Osteoblast (primary cell): ENCODE measurements around the gene KCTD21. TPM values are rescaled to one million over a fixed set of nuclear protein-coding genes. Genes with fewer than 3 reads are reported as not detected.
A peak's percentile ranks its signal among the peaks of the same experiment; 100 is the strongest.

Experiments
- DNase-seq: peaks from one replicate; pipeline ENCODE4 v3.0.0; 2011; ENCODE audit warnings: low spot score, mixed read lengths; ENCODE audit not compliant: insufficient read length; ENCODE audit errors: missing footprints
- H2AFZ ChIP-seq: 2 replicates; pipeline ENCODE4 v1.6.0; 2011; ENCODE audit warnings: mild to moderate bottlenecking, low read length
- H3K27ac ChIP-seq: 2 replicates; pipeline ENCODE4 v1.5.1; 2011; ENCODE audit warnings: mild to moderate bottlenecking, low read depth, low read length, moderate library complexity
- H3K27me3 ChIP-seq: 2 replicates; pipeline ENCODE4 v1.6.0; 2012; ENCODE audit warnings: mild to moderate bottlenecking, control low read depth, inconsistent platforms, low read length, moderate library complexity; ENCODE audit not compliant: insufficient read depth
- H3K36me3 ChIP-seq: 2 replicates; pipeline ENCODE4 v1.5.1; 2011; ENCODE audit warnings: mild to moderate bottlenecking, low read length, control low read depth, moderate library complexity; ENCODE audit not compliant: insufficient read depth
- H3K4me1 ChIP-seq: 2 replicates; pipeline ENCODE4 v1.5.1; 2011; ENCODE audit warnings: mild to moderate bottlenecking, low read length, control low read depth, moderate library complexity; ENCODE audit not compliant: insufficient read depth
- H3K4me2 ChIP-seq: 2 replicates; pipeline ENCODE4 v1.6.0; 2011; ENCODE audit warnings: mild to moderate bottlenecking, low read length; ENCODE audit not compliant: insufficient read depth
- H3K4me3 ChIP-seq: fragments of 200-600 bp; sonication (generic); 3 replicates; pipeline ENCODE4 v1.5.1; 2012; ENCODE audit warnings: mild to moderate bottlenecking, low read length, inconsistent platforms; ENCODE audit not compliant: insufficient read depth
- H3K79me2 ChIP-seq: 2 replicates; pipeline ENCODE4 v1.6.0; 2012; ENCODE audit warnings: mild to moderate bottlenecking, low read length, control low read depth, inconsistent platforms; ENCODE audit not compliant: insufficient read depth
- H3K9me3 ChIP-seq: 2 replicates; pipeline ENCODE4 v1.5.1; 2011; ENCODE audit warnings: low read depth, low read length, control low read depth
- H4K20me1 ChIP-seq: 2 replicates; pipeline ENCODE4 v1.6.0; 2012; ENCODE audit warnings: mild to moderate bottlenecking, low read length, control low read depth; ENCODE audit not compliant: insufficient read depth
- total RNA-seq: library from RNA; depleted of rRNA; stranded (reverse); fragments of >200 nt; gene quantifications from 2 replicates; pipeline ENCODE4 v1.2.3, GENCODE V29; 2012
- TF ChIP-seq, protein P1 (sequence below): IDR thresholded peaks from 2 replicates; pipeline ENCODE4 v1.5.1; 2011; ENCODE audit warnings: mild to moderate bottlenecking, low read depth, low read length, moderate library complexity; ENCODE audit errors: extremely low read depth

The KCTD21 gene
- total RNA-seq, 1 donor = 14.5 TPM

DNA sequence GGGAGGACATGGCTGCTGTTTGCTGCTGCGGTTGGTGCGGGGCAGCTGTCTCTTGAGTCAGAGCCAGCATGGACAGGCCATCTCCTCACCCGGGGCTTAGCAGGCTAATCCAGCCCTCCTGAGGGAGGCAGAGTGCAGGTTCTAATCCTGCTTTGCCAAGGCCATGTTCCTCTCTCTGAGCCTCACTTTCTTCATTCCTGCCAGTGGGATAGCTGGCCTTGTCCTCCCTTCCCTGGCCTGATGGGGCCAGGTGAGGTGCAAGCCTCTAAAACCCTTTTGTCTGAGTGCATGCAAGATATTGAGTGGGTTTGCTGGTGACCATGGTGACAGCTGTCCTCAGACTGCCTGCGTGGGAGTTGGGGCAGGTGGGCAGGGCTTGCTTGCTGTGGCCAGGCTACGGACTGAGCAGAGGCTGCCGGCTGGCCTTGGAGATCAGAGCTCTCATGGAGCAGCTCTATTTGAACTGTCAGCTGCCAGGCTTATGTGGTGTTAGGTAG, 3.8 kb upstream of the KCTD21 start:
- Histone ChIP-seq H3K9me3 (no peaks in the 10 kb centered on the region), H2AFZ (no peak overlapping the region), H4K20me1 (peaks cover 39% of the 10 kb centered on the region), H3K4me2 (peak overlapping the region; percentile 15), H3K36me3 (peaks cover 8% of the 10 kb centered on the region), H3K27me3 (no peaks in the 10 kb centered on the region), H3K27ac (peak overlapping the region; percentile 78), H3K4me1 (peaks cover 32% of the 10 kb centered on the region), H3K4me3 (no peak overlapping the region), H3K79me2 (peaks cover 84% of the 10 kb centered on the region)
- DNase-seq = peak; percentile 66
- TF ChIP-seq, protein P1, sequence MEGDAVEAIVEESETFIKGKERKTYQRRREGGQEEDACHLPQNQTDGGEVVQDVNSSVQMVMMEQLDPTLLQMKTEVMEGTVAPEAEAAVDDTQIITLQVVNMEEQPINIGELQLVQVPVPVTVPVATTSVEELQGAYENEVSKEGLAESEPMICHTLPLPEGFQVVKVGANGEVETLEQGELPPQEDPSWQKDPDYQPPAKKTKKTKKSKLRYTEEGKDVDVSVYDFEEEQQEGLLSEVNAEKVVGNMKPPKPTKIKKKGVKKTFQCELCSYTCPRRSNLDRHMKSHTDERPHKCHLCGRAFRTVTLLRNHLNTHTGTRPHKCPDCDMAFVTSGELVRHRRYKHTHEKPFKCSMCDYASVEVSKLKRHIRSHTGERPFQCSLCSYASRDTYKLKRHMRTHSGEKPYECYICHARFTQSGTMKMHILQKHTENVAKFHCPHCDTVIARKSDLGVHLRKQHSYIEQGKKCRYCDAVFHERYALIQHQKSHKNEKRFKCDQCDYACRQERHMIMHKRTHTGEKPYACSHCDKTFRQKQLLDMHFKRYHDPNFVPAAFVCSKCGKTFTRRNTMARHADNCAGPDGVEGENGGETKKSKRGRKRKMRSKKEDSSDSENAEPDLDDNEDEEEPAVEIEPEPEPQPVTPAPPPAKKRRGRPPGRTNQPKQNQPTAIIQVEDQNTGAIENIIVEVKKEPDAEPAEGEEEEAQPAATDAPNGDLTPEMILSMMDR = no peak

DNA sequence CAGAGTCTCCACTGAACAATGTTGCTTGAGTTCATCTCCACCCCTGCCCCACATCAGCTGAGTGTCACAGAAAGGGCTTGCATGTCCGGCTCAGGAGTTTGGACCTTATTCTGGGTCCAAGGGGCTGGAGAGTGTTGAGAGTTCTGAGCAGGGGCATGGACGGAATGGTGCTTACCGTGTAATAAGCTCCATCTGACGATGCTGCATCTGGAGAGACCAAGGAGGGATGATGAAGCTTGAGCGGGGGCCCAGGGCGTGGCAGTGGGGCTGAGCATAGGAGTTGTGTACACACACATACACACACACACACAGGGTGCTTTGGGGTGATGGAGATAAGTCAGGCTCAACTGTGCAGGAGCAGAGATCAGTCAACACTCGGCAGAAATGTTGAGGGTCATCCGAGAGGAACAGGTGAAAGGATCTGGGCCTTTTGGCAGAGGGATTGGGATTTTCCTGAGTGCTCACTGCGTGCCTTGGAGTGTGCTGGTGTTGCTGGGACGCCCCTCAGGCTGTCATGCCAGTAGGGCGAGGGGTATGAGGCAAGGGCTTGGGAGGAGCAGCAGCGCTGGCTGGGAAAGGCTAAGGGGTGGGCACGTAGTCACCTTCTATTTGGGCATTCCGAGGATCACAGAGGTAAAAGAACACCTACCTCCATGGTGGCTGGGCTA, 2.6 kb upstream of the KCTD21 start:
- H3K36me3 ChIP-seq = peaks cover 11% of the 10 kb centered on the region
- H4K20me1 ChIP-seq = peaks cover 38% of the 10 kb centered on the region
- peak overlapping the region; percentile 88 for H3K4me2 ChIP-seq
- peaks cover 85% of the 10 kb centered on the region for H3K79me2 ChIP-seq
- H3K4me1 ChIP-seq = peaks cover 44% of the 10 kb centered on the region
- no peak overlapping the region for H3K4me3 ChIP-seq
- no peaks in the 10 kb centered on the region for H3K27me3 ChIP-seq
- peak; percentile 9 for DNase-seq
- TF ChIP-seq, protein P1 = no peak
- H2AFZ ChIP-seq = no peak overlapping the region
- H3K9me3 ChIP-seq = no peaks in the 10 kb centered on the region
- H3K27ac ChIP-seq = no peak overlapping the region

DNA sequence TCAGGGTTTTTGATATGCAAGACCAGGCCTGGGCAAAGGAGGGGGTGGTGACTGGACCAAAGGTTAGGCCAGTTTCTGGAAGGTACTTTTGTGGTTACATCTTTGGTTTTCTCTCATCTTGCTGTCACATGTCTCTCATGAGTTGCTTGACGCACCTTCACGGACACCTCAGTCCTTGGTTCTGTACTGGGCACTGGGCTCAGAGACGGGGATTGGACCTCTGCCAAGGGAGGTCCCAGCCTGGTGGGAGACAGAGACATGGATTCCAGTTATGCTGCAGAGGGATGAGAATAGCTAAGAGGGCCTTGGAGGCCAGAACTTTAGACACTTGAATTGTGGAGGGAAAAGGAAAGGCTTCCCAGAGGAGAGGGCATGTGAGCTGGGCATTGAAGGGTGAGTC, 1.9 kb upstream of the KCTD21 start:
- peaks cover 84% of the 10 kb centered on the region for H3K79me2 ChIP-seq
- TF ChIP-seq, protein P1 = no peak
- no peaks in the 10 kb centered on the region for H3K27me3 ChIP-seq
- DNase-seq = no peak
- peaks cover 50% of the 10 kb centered on the region for H3K4me1 ChIP-seq
- peak overlapping the region; percentile 98 for H3K4me3 ChIP-seq
- H4K20me1 ChIP-seq = peaks cover 32% of the 10 kb centered on the region
- H3K27ac ChIP-seq = no peak overlapping the region
- peak overlapping the region; percentile 88 for H3K4me2 ChIP-seq
- H3K36me3 ChIP-seq = peaks cover 12% of the 10 kb centered on the region
- no peak overlapping the region for H2AFZ ChIP-seq
- no peaks in the 10 kb centered on the region for H3K9me3 ChIP-seq

DNA sequence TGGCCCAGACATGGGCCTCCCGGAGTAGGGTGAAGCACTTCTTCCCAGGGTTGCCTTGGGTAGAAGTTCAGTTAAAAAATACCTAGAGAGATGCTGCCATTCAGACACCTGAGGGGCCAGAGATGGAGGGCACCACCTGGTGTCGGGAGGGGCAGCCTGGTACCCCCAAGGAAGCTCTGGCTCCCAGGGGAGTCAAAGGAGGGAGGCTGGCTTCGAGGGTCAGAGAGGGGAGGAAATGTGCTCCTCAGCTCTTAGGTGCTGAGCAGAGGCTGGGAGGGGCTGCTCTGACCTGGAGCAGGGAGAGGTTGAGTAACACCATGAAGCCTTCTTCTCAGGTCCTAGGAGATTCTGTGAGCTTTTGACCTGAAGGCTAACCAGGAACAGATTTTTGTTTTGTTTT, 1.4 kb upstream of the KCTD21 start:
- DNase-seq = peak; percentile 30
- H3K4me1 ChIP-seq = peaks cover 53% of the 10 kb centered on the region
- peak overlapping the region; percentile 36 for H3K27ac ChIP-seq
- H3K4me2 ChIP-seq = peak overlapping the region; percentile 88
- H3K79me2 ChIP-seq = peaks cover 84% of the 10 kb centered on the region
- H3K9me3 ChIP-seq = no peaks in the 10 kb centered on the region
- H4K20me1 ChIP-seq = peaks cover 28% of the 10 kb centered on the region
- H3K4me3 ChIP-seq = peak overlapping the region; percentile 98
- peaks cover 18% of the 10 kb centered on the region for H3K36me3 ChIP-seq
- TF ChIP-seq, protein P1 = no peak
- no peak overlapping the region for H2AFZ ChIP-seq
- H3K27me3 ChIP-seq = no peaks in the 10 kb centered on the region
